PC-9 (cell line): ENCODE results near the gene PHF21B.

ENCODE experiments used
- CTCF ChIP-seq: fragments of 200-600 bp; sonication (generic); conservative IDR thresholded peaks from 2 replicates; pipeline ENCODE4 v1.6.1; 2017; ENCODE audit warnings: mixed run types, antibody characterized with exemption, mild to moderate bottlenecking, moderate library complexity
- EZH2 ChIP-seq: fragments of 200-600 bp; sonication (generic); IDR thresholded peaks from 2 replicates; pipeline ENCODE4 v1.8.0; 2017; ENCODE audit warnings: antibody characterized with exemption, low read depth

DNA sequence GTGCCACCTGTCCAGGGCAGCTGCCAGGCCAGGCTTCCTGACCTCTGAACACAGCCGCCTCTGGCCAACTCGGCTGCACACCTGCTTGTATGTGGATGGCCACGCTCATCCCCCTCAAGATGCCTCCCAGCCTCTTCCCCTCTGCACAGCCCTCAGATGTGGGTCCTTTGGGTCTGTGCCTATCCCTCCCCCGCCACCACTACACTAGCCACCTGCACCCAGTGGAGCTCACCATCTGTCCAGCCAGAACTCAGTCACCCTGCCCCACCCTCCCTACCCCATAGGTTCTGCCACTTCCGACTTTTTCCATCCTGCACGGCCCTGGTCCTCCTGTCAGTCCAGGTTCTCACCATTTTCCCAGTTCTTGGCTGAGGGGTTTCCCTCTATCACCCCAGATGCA is 44.6 kb downstream of the PHF21B start:
- TF ChIP-seq CTCF (no peak), EZH2 (no peak)
